HCT116 (cell line): ENCODE measurements around the gene C17orf114.

ENCODE experiments used
- ATAC-seq: fragments of 200-7000 bp; cut with Tn5 transposase; 2 replicates; pipeline ENCODE4 v1.9.1; 2020; ENCODE audit warnings: mild to moderate bottlenecking, moderate library complexity
- BruUV-seq: library from RNA; stranded (reverse); fragments of 400-500 nt; replicated peaks from 2 replicates; lab custom pipeline; 2021; lab: Mats Ljungman, UMichigan
- CTCF ChIA-PET: fragments of 300-600 bp; sonication (Branson Sonifier 250); formaldehyde crosslinking; loops from one replicate; lab custom pipeline; 2021; ENCODE audit warnings: antibody characterized with exemption; lab: Charles Lee
- POLR2A ChIA-PET: fragments of 300-600, 350-600 bp; sonication (Branson Sonifier 250); formaldehyde crosslinking; loops from one replicate; lab custom pipeline; 2021; ENCODE audit warnings: antibody characterized with exemption; lab: Charles Lee
- RAD21 ChIA-PET, 2 experiments: fragments of 300-600 bp; sonication (Branson Sonifier 250); formaldehyde crosslinking; loops; one replicate each; lab custom pipeline; 2023; ENCODE audit warnings: low total read pairs in 2 of 2; ENCODE audit not compliant: uncharacterized antibody in 2 of 2, unreplicated experiment in 2 of 2, low non-redundant PET in 1 of 2; lab: Charles Lee
- DNase-seq: peaks from one replicate; pipeline ENCODE4 v3.0.0-alpha.2; 2010; ENCODE audit warnings: low read depth, low spot score
- H2AFZ ChIP-seq: fragments of 200-600 bp; shearing (Covaris generic), sonication (generic); 2 replicates; pipeline ENCODE4 v1.6.1; 2017; ENCODE audit warnings: low read depth, mixed run types, mixed read lengths, antibody characterized with exemption, low read length; ENCODE audit not compliant: poor library complexity, severe bottlenecking
- H3K27ac ChIP-seq: 2 replicates; pipeline ENCODE4 v1.5.1; 2012; ENCODE audit warnings: low read depth, low read length
- H3K27me3 ChIP-seq: fragments of 200-600 bp; sonication (generic); 2 replicates; pipeline ENCODE4 v1.6.1; 2016; ENCODE audit warnings: mixed run types, low read length, mixed read lengths; ENCODE audit not compliant: insufficient read depth
- H3K36me3 ChIP-seq, 2 experiments: fragments of 200-500 bp in 1 of 2; fragments of 200-600 bp in 1 of 2; sonication (Bioruptor generic) in 1 of 2; sonication (generic) in 1 of 2; 2 replicates each; pipeline versions ENCODE4 v1.5.1 to v1.6.1; 2014 to 2016; ENCODE audit warnings: low read length in 2 of 2, inconsistent platforms in 1 of 2, mixed read lengths in 1 of 2, mixed run types in 1 of 2; ENCODE audit not compliant: insufficient read depth in 2 of 2, control insufficient read depth in 1 of 2
- H3K4me1 ChIP-seq, 2 experiments: fragments of 200-600 bp in 1 of 2; sonication (generic) in 1 of 2; 2 replicates each; pipeline versions ENCODE4 v1.5.1 to v1.6.1; 2012 to 2017; ENCODE audit warnings: low read length in 2 of 2, inconsistent platforms in 1 of 2, mild to moderate bottlenecking in 1 of 2, mixed read lengths in 1 of 2, mixed run types in 1 of 2, moderate library complexity in 1 of 2; ENCODE audit not compliant: insufficient read depth in 2 of 2, control insufficient read depth in 1 of 2
- H3K4me2 ChIP-seq: fragments of 200-600 bp; sonication (generic); 2 replicates; pipeline ENCODE4 v1.6.1; 2017; ENCODE audit warnings: mixed run types, low read length, mixed read lengths
- H3K4me3 ChIP-seq, 2 experiments: fragments of 200-600 bp in 1 of 2; sonication (generic) in 1 of 2; replicated peaks in 1 of 2; 2 replicates each; pipeline ENCODE4 v1.5.1; 2011 to 2016; ENCODE audit warnings: low read length in 2 of 2, control low read depth in 1 of 2, low read depth in 1 of 2, mild to moderate bottlenecking in 1 of 2, mixed read lengths in 1 of 2, mixed run types in 1 of 2
- H3K79me2 ChIP-seq: fragments of 200-600 bp; sonication (generic); 2 replicates; pipeline ENCODE4 v1.6.1; 2017; ENCODE audit warnings: mild to moderate bottlenecking, mixed run types, low read length, moderate library complexity, mixed read lengths; ENCODE audit not compliant: insufficient read depth
- H3K9ac ChIP-seq: fragments of 200-600 bp; sonication (generic); 2 replicates; pipeline ENCODE4 v1.6.1; 2016; ENCODE audit warnings: low read length, mixed read lengths
- H3K9me2 ChIP-seq: fragments of 200-600 bp; sonication (generic), shearing (Covaris generic); 2 replicates; pipeline ENCODE4 v1.6.1; 2017; ENCODE audit warnings: mixed run types, mild to moderate bottlenecking, moderate library complexity; ENCODE audit not compliant: insufficient read depth
- H3K9me3 ChIP-seq, 2 experiments: fragments of 200-500 bp in 1 of 2; fragments of 200-600 bp in 1 of 2; sonication (Bioruptor generic) in 1 of 2; sonication (generic) in 1 of 2; 2 replicates each; pipeline ENCODE4 v1.6.1; 2014 to 2017; ENCODE audit warnings: low read length in 2 of 2, mixed read lengths in 2 of 2, inconsistent platforms in 1 of 2, low read depth in 1 of 2, mild to moderate bottlenecking in 1 of 2, mixed run types in 1 of 2, moderate library complexity in 1 of 2; ENCODE audit not compliant: control insufficient read depth in 1 of 2, insufficient read depth in 1 of 2
- H4K20me1 ChIP-seq: fragments of 200-600 bp; sonication (generic), shearing (Covaris generic); 2 replicates; pipeline ENCODE4 v1.6.1; 2017; ENCODE audit warnings: mixed run types, mild to moderate bottlenecking, moderate library complexity; ENCODE audit not compliant: insufficient read depth
- CBX3 ChIP-seq: IDR thresholded peaks from 2 replicates; pipeline ENCODE4 v1.6.1; 2012; ENCODE audit warnings: low read depth
- CEBPB ChIP-seq: IDR thresholded peaks from 2 replicates; pipeline ENCODE4 v1.6.1; 2012; ENCODE audit warnings: low read depth
- ELF1 ChIP-seq: IDR thresholded peaks from 2 replicates; pipeline ENCODE4 v1.6.1; 2012; ENCODE audit warnings: low read depth, borderline replicate concordance
- EZH2 ChIP-seq: fragments of 200-600 bp; sonication (generic); IDR thresholded peaks from 2 replicates; pipeline ENCODE4 v1.6.1; 2017; ENCODE audit warnings: antibody characterized with exemption, mixed run types
- EZH2phosphoT487 ChIP-seq: fragments of 200-600 bp; IDR thresholded peaks from 2 replicates; pipeline ENCODE4 v1.6.1; 2018; ENCODE audit warnings: antibody characterized with exemption, borderline replicate concordance
- FOSL1 ChIP-seq: IDR thresholded peaks from 2 replicates; pipeline ENCODE4 v1.6.1; 2012; ENCODE audit warnings: low read depth
- JUND ChIP-seq: IDR thresholded peaks from 2 replicates; pipeline ENCODE4 v1.6.1; 2012
- POLR2A ChIP-seq: IDR thresholded peaks from 2 replicates; pipeline ENCODE4 v1.7.0; 2011; ENCODE audit warnings: borderline replicate concordance; ENCODE audit not compliant: insufficient read depth, insufficient read length; ENCODE audit errors: extremely low read depth
- POLR2AphosphoS5 ChIP-seq: IDR thresholded peaks from 2 replicates; pipeline ENCODE4 v1.6.1; 2011; ENCODE audit warnings: mild to moderate bottlenecking, low read depth, low read length, moderate library complexity
- RAD21 ChIP-seq: IDR thresholded peaks from 2 replicates; pipeline ENCODE4 v1.6.1; 2012; ENCODE audit warnings: low read depth, mild to moderate bottlenecking
- REST ChIP-seq: IDR thresholded peaks from 2 replicates; pipeline ENCODE4 v1.6.1; 2012; ENCODE audit warnings: low read depth
- SP1 ChIP-seq: IDR thresholded peaks from 2 replicates; pipeline ENCODE4 v1.6.1; 2012; ENCODE audit warnings: low read depth
- TCF7L2 ChIP-seq: IDR thresholded peaks from 2 replicates; pipeline ENCODE4 v1.7.0; 2011; ENCODE audit warnings: borderline replicate concordance, inconsistent platforms; ENCODE audit not compliant: insufficient read depth, insufficient read length; ENCODE audit errors: extremely low read depth
- YY1 ChIP-seq: IDR thresholded peaks from 2 replicates; pipeline ENCODE4 v1.6.1; 2011; ENCODE audit warnings: low read length, low read depth, moderate library complexity, mild to moderate bottlenecking; ENCODE audit not compliant: insufficient replicate concordance; ENCODE audit errors: extremely low read depth
- ZBTB33 ChIP-seq: IDR thresholded peaks from 2 replicates; pipeline ENCODE4 v1.6.1; 2011; ENCODE audit warnings: mild to moderate bottlenecking, low read length, moderate library complexity; ENCODE audit not compliant: insufficient replicate concordance; ENCODE audit errors: extremely low read depth
- intact Hi-C: fragments of 100-400 bp; cut with micrococcal nuclease; formaldehyde crosslinking; loops from 2 replicates; pipeline ENCODE4 v1.10.0; 2022

C17orf114 gene

GRCh38 chr17:4777969-4778760 is 24.0 kb downstream of the C17orf114 start:
- Histone ChIP-seq H4K20me1 (no peaks in the 10 kb centered on the region), H3K27me3 (no peaks in the 10 kb centered on the region), H3K4me1 (no peaks in the 10 kb centered on the region), H3K9me3 (no peaks in the 10 kb centered on the region), H3K4me3 (no peak overlapping the region), H3K9ac (no peak overlapping the region), H3K4me2 (no peak overlapping the region), H3K79me2 (no peaks in the 10 kb centered on the region), H3K9me2 (no peaks in the 10 kb centered on the region), H3K36me3 (no peaks in the 10 kb centered on the region), H3K27ac (no peak overlapping the region), H2AFZ (no peak overlapping the region)
- ATAC-seq (no peak), DNase-seq (no peak)
- ChIA-PET CTCF (interaction anchor here (3.3 kb wide), 1 partner anchor 11 kb away, joined by 19 read pairs; the partner anchor contains the start of gene GLTPD2), POLR2A (no interaction called here), RAD21 (no interaction called here)
- no TSS peak for BruUV-seq
- intact Hi-C loops: no loop called here
- TF ChIP-seq CBX3 (no peak), ZBTB33 (no peak), TCF7L2 (no peak), FOSL1 (no peak), RAD21 (no peak), JUND (no peak), EZH2 (no peak), YY1 (no peak), ELF1 (no peak), CEBPB (no peak), SP1 (no peak), POLR2A (no peak), REST (no peak), EZH2phosphoT487 (no peak), POLR2AphosphoS5 (no peak)
